Lung (tissue), 13 donors: ENCODE results near the gene IKBKE. TPM values are rescaled to one million over a fixed set of nuclear protein-coding genes. Genes with fewer than 3 reads are reported as not detected.

ENCODE experiments used
- ATAC-seq: fragments of 200-7000 bp; cut with Tn5 transposase; one replicate; pipeline ENCODE4 v1.9.1; 2020; ENCODE audit warnings: moderate number of reproducible peaks; ENCODE audit not compliant: insufficient read depth, low FRiP score
- DNase-seq, 3 donors: peaks; one replicate each; pipeline ENCODE4 v3.0.0-alpha.2; 2013 to 2017
- H3K27ac ChIP-seq, 2 donors: one replicate each; pipeline ENCODE4 v1.5.1; 2013; ENCODE audit warnings: mild to moderate bottlenecking in 2 of 2, moderate library complexity in 2 of 2, control low read depth in 1 of 2, inconsistent platforms in 1 of 2, low read depth in 1 of 2, low read length in 1 of 2
- H3K27me3 ChIP-seq, 3 donors: one replicate each; pipeline ENCODE4 v1.5.1; 2013; ENCODE audit warnings: low read length in 2 of 3; ENCODE audit not compliant: control insufficient read depth in 3 of 3, insufficient read depth in 3 of 3
- H3K36me3 ChIP-seq, 4 donors: one replicate each; pipeline ENCODE4 v1.5.1; 2013; ENCODE audit warnings: low read length in 4 of 4, mild to moderate bottlenecking in 1 of 4, moderate library complexity in 1 of 4; ENCODE audit not compliant: control insufficient read depth in 4 of 4, insufficient read depth in 4 of 4
- H3K4me1 ChIP-seq, 5 donors: one replicate each; pipeline ENCODE4 v1.5.1; 2013; ENCODE audit warnings: low read length in 5 of 5, mild to moderate bottlenecking in 2 of 5, moderate library complexity in 1 of 5; ENCODE audit not compliant: control insufficient read depth in 5 of 5, insufficient read depth in 5 of 5
- H3K4me3 ChIP-seq: one replicate; pipeline ENCODE4 v1.5.1; 2013; ENCODE audit warnings: mild to moderate bottlenecking, control low read depth, moderate library complexity
- H3K9ac ChIP-seq, 2 donors: one replicate each; pipeline ENCODE4 v1.5.1; 2013; ENCODE audit warnings: low read length in 2 of 2, control low read depth in 1 of 2; ENCODE audit not compliant: insufficient read depth in 1 of 2
- H3K9me3 ChIP-seq, 4 donors: one replicate each; pipeline ENCODE4 v1.5.1; 2013; ENCODE audit warnings: low read length in 3 of 4, mild to moderate bottlenecking in 1 of 4, moderate library complexity in 1 of 4; ENCODE audit not compliant: control insufficient read depth in 4 of 4, insufficient read depth in 3 of 4
- WGBS, 2 donors: extraction: QIAGEN DNeasy Blood & Tissue Kit; methylation state at CpG; one replicate each; pipeline ENCODE4 v1.1.7; 2013; 5-methylcytosine and 5-hydroxymethylcytosine counted together
- polyA plus RNA-seq, 2 donors: library from polyadenylated mRNA; stranded (reverse); fragments of 200-250 nt; gene quantifications; one replicate each; pipeline ENCODE4 v1.2.1, GENCODE V29; 2013
- small RNA-seq: library from RNA; depleted of rRNA; stranded (forward); fragments of <200 nt; gene quantifications from one replicate; pipeline ENCODE3, GENCODE V24; 2014; ENCODE audit warnings: low replicate concordance
- total RNA-seq, 2 donors: library from RNA; depleted of rRNA in 1 of 2; stranded (reverse); fragments of >200 nt in 1 of 2; gene quantifications; one replicate each; pipeline ENCODE4 v1.2.1, GENCODE V29; 2014 to 2021
- TF ChIP-seq, protein P1 (sequence below): IDR thresholded peaks from 2 replicates; pipeline ENCODE4 v1.5.1; 2012; ENCODE audit warnings: mild to moderate bottlenecking; ENCODE audit errors: control extremely low read depth, extremely low read depth
- donor health status: control.
- donor health status: control.
- donor health status: Bipolar disorder and iron deficiency.
- donor health status: healthy.
- donor health status: DM: yes; HTN: yes; CAD: no.

Gene IKBKE
- total and polyA plus RNA-seq, 4 donors: 6.1 to 17.1 (median 11.7) TPM

- no peak overlapping the region for H3K4me3 ChIP-seq
- DNase-seq: no peak
- TF ChIP-seq, protein P1, sequence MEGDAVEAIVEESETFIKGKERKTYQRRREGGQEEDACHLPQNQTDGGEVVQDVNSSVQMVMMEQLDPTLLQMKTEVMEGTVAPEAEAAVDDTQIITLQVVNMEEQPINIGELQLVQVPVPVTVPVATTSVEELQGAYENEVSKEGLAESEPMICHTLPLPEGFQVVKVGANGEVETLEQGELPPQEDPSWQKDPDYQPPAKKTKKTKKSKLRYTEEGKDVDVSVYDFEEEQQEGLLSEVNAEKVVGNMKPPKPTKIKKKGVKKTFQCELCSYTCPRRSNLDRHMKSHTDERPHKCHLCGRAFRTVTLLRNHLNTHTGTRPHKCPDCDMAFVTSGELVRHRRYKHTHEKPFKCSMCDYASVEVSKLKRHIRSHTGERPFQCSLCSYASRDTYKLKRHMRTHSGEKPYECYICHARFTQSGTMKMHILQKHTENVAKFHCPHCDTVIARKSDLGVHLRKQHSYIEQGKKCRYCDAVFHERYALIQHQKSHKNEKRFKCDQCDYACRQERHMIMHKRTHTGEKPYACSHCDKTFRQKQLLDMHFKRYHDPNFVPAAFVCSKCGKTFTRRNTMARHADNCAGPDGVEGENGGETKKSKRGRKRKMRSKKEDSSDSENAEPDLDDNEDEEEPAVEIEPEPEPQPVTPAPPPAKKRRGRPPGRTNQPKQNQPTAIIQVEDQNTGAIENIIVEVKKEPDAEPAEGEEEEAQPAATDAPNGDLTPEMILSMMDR: no peak
- 91 to 100% methylated on average over 1 of the region's 1 CpG for WGBS, 2 donors
- H3K27ac ChIP-seq: no peak overlapping the region
- H3K9ac ChIP-seq: no peak overlapping the region
- no peaks in the 10 kb centered on the region for H3K27me3 ChIP-seq
- ATAC-seq: no peak
- peaks cover 0 to under 1% (median 0%) of the 10 kb centered on the region in 5 donors for H3K4me1 ChIP-seq
- no peaks in the 10 kb centered on the region for H3K9me3 ChIP-seq
- no peaks in the 10 kb centered on the region for H3K36me3 ChIP-seq
Measured at GRCh38 chr1:206545351-206545750, 75.1 kb downstream of the IKBKE start.

Small RNA genes within 50 kb of the gene (small RNA-seq; reads per million reads assigned to genes)
- gene MIR6769B: 0.31 reads per million, percentile 36 among the genes with 10 or more reads in this experiment

Other genes starting within 250 kb of the IKBKE start
- 10 to 100 TPM; 23.7 to 37.7 TPM for gene RASSF5, start 37.1 kb downstream of the IKBKE start, total RNA-seq
- 10 to 100 TPM; 10.3 to 38.2 TPM for gene RASSF5, start 37.1 kb downstream of the IKBKE start, polyA plus RNA-seq
- gene EIF2D, start 142.0 kb downstream of the IKBKE start, total RNA-seq: 10 to 100 TPM; 35.5 to 78.9 TPM
- 10 to 100 TPM; 27.7 to 50.9 TPM for gene EIF2D, start 142.0 kb downstream of the IKBKE start, polyA plus RNA-seq
- 10 to 100 TPM; 12.3 to 13.0 TPM for gene DYRK3, start 165.1 kb downstream of the IKBKE start, total RNA-seq
- 1 to 10 TPM; 4.6 to 5.4 TPM for gene DYRK3, start 165.1 kb downstream of the IKBKE start, polyA plus RNA-seq
- 100 to 1,000 TPM in 1 of 2 donors, 10 to 100 TPM in 1; 35.8 to 116 TPM for gene MAPKAPK2, start 214.4 kb downstream of the IKBKE start, total RNA-seq
- 10 to 100 TPM; 55.7 to 94.5 TPM for gene MAPKAPK2, start 214.4 kb downstream of the IKBKE start, polyA plus RNA-seq